Endodermal cell (in vitro differentiated cells): ENCODE results near the gene ARPIN. TPM values are rescaled to one million over a fixed set of nuclear protein-coding genes. Genes with fewer than 3 reads are reported as not detected.

Experiments
- DNase-seq: peaks from one replicate; pipeline ENCODE4 v3.0.0-alpha.2; 2017
- H3K27ac ChIP-seq: 2 replicates; pipeline ENCODE4 v1.5.1; 2013; ENCODE audit warnings: mild to moderate bottlenecking, low read depth, low read length, moderate library complexity
- H3K27me3 ChIP-seq: 2 replicates; pipeline ENCODE4 v1.6.1; 2013; ENCODE audit warnings: mild to moderate bottlenecking, low read length, moderate library complexity; ENCODE audit not compliant: insufficient read depth, control insufficient read depth, poor library complexity, severe bottlenecking
- H3K36me3 ChIP-seq: 2 replicates; pipeline ENCODE4 v1.7.0; 2013; ENCODE audit warnings: mild to moderate bottlenecking, low read length, moderate library complexity; ENCODE audit not compliant: control insufficient read depth, insufficient read depth
- H3K4me1 ChIP-seq: one replicate; pipeline ENCODE4 v1.7.0; 2013; ENCODE audit warnings: low read length; ENCODE audit not compliant: control insufficient read depth, insufficient read depth
- H3K4me3 ChIP-seq: 2 replicates; pipeline ENCODE4 v1.5.1; 2013; ENCODE audit warnings: mild to moderate bottlenecking, low read length, moderate library complexity
- H3K9ac ChIP-seq: 2 replicates; pipeline ENCODE4 v1.6.1; 2013; ENCODE audit warnings: mild to moderate bottlenecking, low read length, moderate library complexity; ENCODE audit not compliant: poor library complexity, severe bottlenecking; ENCODE audit errors: extremely low read depth
- H3K9me3 ChIP-seq: 2 replicates; pipeline ENCODE4 v1.6.1; 2013; ENCODE audit warnings: mild to moderate bottlenecking, low read length, moderate library complexity; ENCODE audit not compliant: control insufficient read depth
- H3K27ac Mint-ChIP-seq: 2 replicates; pipeline ENCODE4 v1.8.0; 2020; ENCODE audit warnings: mixed read lengths
- H3K27me3 Mint-ChIP-seq: 2 replicates; pipeline ENCODE4 v1.8.0; 2021; ENCODE audit warnings: mild to moderate bottlenecking, mixed read lengths; ENCODE audit not compliant: insufficient read depth
- H3K36me3 Mint-ChIP-seq: 2 replicates; pipeline ENCODE4 v1.8.0; 2020; ENCODE audit warnings: low read depth, mixed read lengths
- H3K4me1 Mint-ChIP-seq: 2 replicates; pipeline ENCODE4 v1.8.0; 2020; ENCODE audit warnings: mixed read lengths
- H3K4me3 Mint-ChIP-seq: 2 replicates; pipeline ENCODE4 v1.8.0; 2020; ENCODE audit warnings: mild to moderate bottlenecking, moderate library complexity, mixed read lengths
- H3K9me3 Mint-ChIP-seq: 2 replicates; pipeline ENCODE4 v1.8.0; 2020; ENCODE audit warnings: mild to moderate bottlenecking, mixed read lengths
- CTCF ChIP-seq: fragments of 200-600 bp; sonication (generic); conservative IDR thresholded peaks from 2 replicates; pipeline ENCODE4 v1.5.0; 2021; ENCODE audit warnings: antibody characterized with exemption, mild to moderate bottlenecking
- WGBS, 2 experiments: methylation state at CpG; one replicate each; pipeline versions ENCODE4 v1.1.5 to v1.1.7; 2013; ENCODE audit warnings: missing lambda C conversion rate in 2 of 2, mixed read lengths in 1 of 2; ENCODE audit not compliant: insufficient coverage in 1 of 2, insufficient read length in 1 of 2; 5-methylcytosine and 5-hydroxymethylcytosine counted together
- total RNA-seq, 2 donors: library from RNA; stranded (reverse); fragmentation: NEBNext Ultra II Directional in 1 of 2; extraction: Animal tissue kit (Norgen Biotek cat#: 25700) in 1 of 2; gene quantifications; 2 replicates in 1 of 2; 3 replicates in 1 of 2; pipeline ENCODE4 v1.2.1, GENCODE V29; 2021

ARPIN gene
- total RNA-seq, 2 donors from 2014 or later, result 6.9 to 11.2 TPM

- no peaks in the 10 kb centered on the region for H3K9me3 Mint-ChIP-seq
These were observed 5.5 kb downstream of the ARPIN start for GRCh38 chr15:89907289-89907688.

DNA sequence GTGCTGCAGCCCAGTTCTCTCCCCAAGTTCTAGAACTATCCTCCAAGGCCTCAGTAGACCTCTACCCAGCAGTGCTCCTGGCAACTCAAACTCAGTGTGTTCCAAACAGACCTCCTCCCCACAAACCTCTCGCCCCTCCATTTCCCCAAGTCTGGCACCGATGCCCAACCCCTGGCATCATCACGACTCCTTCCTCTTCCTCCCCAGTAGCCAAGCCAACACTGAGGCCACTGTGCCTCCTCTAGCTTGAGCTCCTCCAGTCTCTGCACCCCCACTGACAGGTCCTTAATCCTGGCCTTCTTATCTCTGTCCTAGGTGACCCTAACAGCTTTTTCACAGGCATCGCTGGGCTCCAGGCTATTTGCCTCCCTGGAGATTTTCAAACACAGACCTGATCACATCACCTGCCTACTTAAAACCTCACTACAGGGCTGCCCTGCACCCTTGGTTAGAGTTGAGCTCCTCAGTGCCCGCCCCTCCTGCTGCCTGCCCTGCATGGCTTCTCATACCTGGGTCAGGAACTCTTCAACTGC lies 6.8 kb downstream of the ARPIN start:
- no peaks in the 10 kb centered on the region for H3K9me3 Mint-ChIP-seq
- DNase-seq, result peak; percentile 47
- Histone ChIP-seq H3K9ac (no peak overlapping the region), H3K27me3 (no peaks in the 10 kb centered on the region), H3K9me3 (no peaks in the 10 kb centered on the region), H3K4me1 (peaks cover 5% of the 10 kb centered on the region), H3K4me3 (no peak overlapping the region), H3K27ac (no peak overlapping the region), H3K36me3 (no peaks in the 10 kb centered on the region)
- peaks cover 6% of the 10 kb centered on the region for H3K4me1 Mint-ChIP-seq
- TF ChIP-seq CTCF, result no peak
- H3K27me3 Mint-ChIP-seq, result peaks cover 67% of the 10 kb centered on the region
- WGBS, 2 experiments, result 89 to 93% methylated on average over 4 to 5 of the region's 5 CpGs
- no peaks in the 10 kb centered on the region for H3K36me3 Mint-ChIP-seq
- no peak overlapping the region for H3K4me3 Mint-ChIP-seq
- no peak overlapping the region for H3K27ac Mint-ChIP-seq

More at GRCh38 chr15:89907289-89907688, 5.5 kb downstream of the ARPIN start:
- Mint-ChIP-seq H3K4me3 (no peak overlapping the region), H3K36me3 (no peaks in the 10 kb centered on the region), H3K27me3 (peaks cover 71% of the 10 kb centered on the region), H3K27ac (no peak overlapping the region), H3K4me1 (peaks cover 9% of the 10 kb centered on the region)
- Histone ChIP-seq H3K9ac (no peak overlapping the region), H3K27ac (no peak overlapping the region), H3K27me3 (no peaks in the 10 kb centered on the region), H3K4me1 (peaks cover 5% of the 10 kb centered on the region), H3K36me3 (no peaks in the 10 kb centered on the region), H3K9me3 (no peaks in the 10 kb centered on the region), H3K4me3 (no peak overlapping the region)
- DNase-seq, result peak; percentile 9
- TF ChIP-seq CTCF, result no peak
- WGBS, 2 experiments, result 87 to 93% methylated on average over 6 to 7 of the region's 7 CpGs

GRCh38 chr15:89904519-89904918 lies 8.2 kb downstream of the ARPIN start:
- WGBS, 2 experiments, result 98% methylated on average over 5 of the region's 5 CpGs; no CpG with 5 or more reads in 1 of the 2 experiments
- no peaks in the 10 kb centered on the region for H3K9me3 Mint-ChIP-seq
- Histone ChIP-seq H3K9me3 (no peaks in the 10 kb centered on the region), H3K27me3 (no peaks in the 10 kb centered on the region), H3K36me3 (no peaks in the 10 kb centered on the region), H3K4me1 (peaks cover 5% of the 10 kb centered on the region), H3K27ac (no peak overlapping the region), H3K4me3 (no peak overlapping the region), H3K9ac (no peak overlapping the region)
- H3K4me1 Mint-ChIP-seq, result peaks cover 9% of the 10 kb centered on the region
- H3K36me3 Mint-ChIP-seq, result no peaks in the 10 kb centered on the region
- DNase-seq, result no peak
- TF ChIP-seq CTCF, result no peak
- H3K27ac Mint-ChIP-seq, result no peak overlapping the region
- no peak overlapping the region for H3K4me3 Mint-ChIP-seq
- peaks cover 60% of the 10 kb centered on the region for H3K27me3 Mint-ChIP-seq
